WTC11 (cell line): ENCODE results near the gene GOLGA6L10.
"Not testable (repeated sequence)": the region's sequence is repeated elsewhere in the genome, so short reads cannot be mapped to it uniquely, and the experiment has no call there.

Source experiments
- ATF1 ChIP-seq: sonication (generic); formaldehyde crosslinking; IDR thresholded peaks from 2 replicates; pipeline ENCODE4 v1.8.1; 2023; ENCODE audit warnings: mild to moderate bottlenecking, moderate library complexity, missing genetic modification reagents
- CREM ChIP-seq: sonication (generic); formaldehyde crosslinking; IDR thresholded peaks from 2 replicates; pipeline ENCODE4 v1.8.1; 2022; ENCODE audit warnings: mild to moderate bottlenecking, missing genetic modification reagents, moderate library complexity
- ELF4 ChIP-seq: sonication (generic); formaldehyde crosslinking; IDR thresholded peaks from 2 replicates; pipeline ENCODE4 v1.8.1; 2022; ENCODE audit warnings: low read depth, mild to moderate bottlenecking, moderate library complexity, missing genetic modification reagents
- FOXJ3 ChIP-seq: sonication (generic); formaldehyde crosslinking; IDR thresholded peaks from 2 replicates; pipeline ENCODE4 v1.9.0; 2021; ENCODE audit warnings: missing genetic modification reagents, mild to moderate bottlenecking, borderline replicate concordance
- NR2C2 ChIP-seq: sonication (generic); formaldehyde crosslinking; IDR thresholded peaks from 2 replicates; pipeline ENCODE4 v1.8.0; 2022; ENCODE audit warnings: mild to moderate bottlenecking, missing genetic modification reagents
- NR3C1 ChIP-seq: sonication (generic); formaldehyde crosslinking; conservative IDR thresholded peaks from 2 replicates; pipeline ENCODE4 v1.8.1; 2023; ENCODE audit warnings: low read depth, mild to moderate bottlenecking, missing genetic modification reagents
- TF ChIP-seq, protein P1 (sequence below): sonication (generic); formaldehyde crosslinking; IDR thresholded peaks from 2 replicates; pipeline ENCODE4 v1.8.1; 2023; ENCODE audit warnings: mild to moderate bottlenecking, missing genetic modification reagents, borderline replicate concordance
- TF ChIP-seq, protein P2 (sequence below): sonication (generic); formaldehyde crosslinking; IDR thresholded peaks from 2 replicates; pipeline ENCODE4 v1.8.0; 2022; ENCODE audit warnings: mild to moderate bottlenecking, missing genetic modification reagents
- TF ChIP-seq, protein P3 (sequence below): fragments of 200-600 bp; IDR thresholded peaks from 2 replicates; pipeline ENCODE4 v1.8.0; 2022; ENCODE audit warnings: antibody characterized with exemption
- TF ChIP-seq, protein P4 (sequence below): sonication (generic); formaldehyde crosslinking; IDR thresholded peaks from 2 replicates; pipeline ENCODE4 v1.8.0; 2022; ENCODE audit warnings: mild to moderate bottlenecking, missing genetic modification reagents
- TF ChIP-seq, protein P5 (sequence below): sonication (generic); formaldehyde crosslinking; IDR thresholded peaks from 2 replicates; pipeline ENCODE4 v1.8.1; 2023; ENCODE audit warnings: mild to moderate bottlenecking, missing genetic modification reagents

DNA sequence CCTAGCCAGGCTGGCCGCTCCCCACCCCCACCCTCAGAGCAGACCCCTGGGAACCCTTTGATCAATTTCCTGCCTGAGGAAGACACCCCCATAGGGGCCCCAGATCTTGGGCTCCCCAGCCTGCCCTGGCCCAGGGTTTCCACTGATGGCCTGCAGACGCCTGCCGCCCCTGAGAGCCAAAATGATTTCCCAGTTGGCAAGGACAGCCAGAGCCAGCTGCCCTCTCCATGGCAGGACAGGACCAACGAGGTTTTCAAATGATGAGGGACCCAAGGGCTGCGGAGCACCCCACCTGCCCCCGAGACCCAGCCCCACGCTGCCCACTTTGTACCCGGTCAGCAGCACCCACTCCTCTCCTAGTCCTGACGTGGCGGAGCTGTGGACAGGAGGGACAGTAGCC lies 21.9 kb downstream of the GOLGA6L10 start:
- TF ChIP-seq, protein P1, sequence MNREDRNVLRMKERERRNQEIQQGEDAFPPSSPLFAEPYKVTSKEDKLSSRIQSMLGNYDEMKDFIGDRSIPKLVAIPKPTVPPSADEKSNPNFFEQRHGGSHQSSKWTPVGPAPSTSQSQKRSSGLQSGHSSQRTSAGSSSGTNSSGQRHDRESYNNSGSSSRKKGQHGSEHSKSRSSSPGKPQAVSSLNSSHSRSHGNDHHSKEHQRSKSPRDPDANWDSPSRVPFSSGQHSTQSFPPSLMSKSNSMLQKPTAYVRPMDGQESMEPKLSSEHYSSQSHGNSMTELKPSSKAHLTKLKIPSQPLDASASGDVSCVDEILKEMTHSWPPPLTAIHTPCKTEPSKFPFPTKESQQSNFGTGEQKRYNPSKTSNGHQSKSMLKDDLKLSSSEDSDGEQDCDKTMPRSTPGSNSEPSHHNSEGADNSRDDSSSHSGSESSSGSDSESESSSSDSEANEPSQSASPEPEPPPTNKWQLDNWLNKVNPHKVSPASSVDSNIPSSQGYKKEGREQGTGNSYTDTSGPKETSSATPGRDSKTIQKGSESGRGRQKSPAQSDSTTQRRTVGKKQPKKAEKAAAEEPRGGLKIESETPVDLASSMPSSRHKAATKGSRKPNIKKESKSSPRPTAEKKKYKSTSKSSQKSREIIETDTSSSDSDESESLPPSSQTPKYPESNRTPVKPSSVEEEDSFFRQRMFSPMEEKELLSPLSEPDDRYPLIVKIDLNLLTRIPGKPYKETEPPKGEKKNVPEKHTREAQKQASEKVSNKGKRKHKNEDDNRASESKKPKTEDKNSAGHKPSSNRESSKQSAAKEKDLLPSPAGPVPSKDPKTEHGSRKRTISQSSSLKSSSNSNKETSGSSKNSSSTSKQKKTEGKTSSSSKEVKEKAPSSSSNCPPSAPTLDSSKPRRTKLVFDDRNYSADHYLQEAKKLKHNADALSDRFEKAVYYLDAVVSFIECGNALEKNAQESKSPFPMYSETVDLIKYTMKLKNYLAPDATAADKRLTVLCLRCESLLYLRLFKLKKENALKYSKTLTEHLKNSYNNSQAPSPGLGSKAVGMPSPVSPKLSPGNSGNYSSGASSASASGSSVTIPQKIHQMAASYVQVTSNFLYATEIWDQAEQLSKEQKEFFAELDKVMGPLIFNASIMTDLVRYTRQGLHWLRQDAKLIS (CRISPR knock-in tag) = not testable (repeated sequence)
- TF ChIP-seq NR2C2 (CRISPR knock-in tag); ELF4 (CRISPR knock-in tag); CREM (CRISPR knock-in tag); NR3C1; ATF1; FOXJ3 (CRISPR knock-in tag): not testable (repeated sequence)
- TF ChIP-seq, protein P2, sequence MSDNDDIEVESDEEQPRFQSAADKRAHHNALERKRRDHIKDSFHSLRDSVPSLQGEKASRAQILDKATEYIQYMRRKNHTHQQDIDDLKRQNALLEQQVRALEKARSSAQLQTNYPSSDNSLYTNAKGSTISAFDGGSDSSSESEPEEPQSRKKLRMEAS (CRISPR knock-in tag) = not testable (repeated sequence)
- TF ChIP-seq, protein P3, sequence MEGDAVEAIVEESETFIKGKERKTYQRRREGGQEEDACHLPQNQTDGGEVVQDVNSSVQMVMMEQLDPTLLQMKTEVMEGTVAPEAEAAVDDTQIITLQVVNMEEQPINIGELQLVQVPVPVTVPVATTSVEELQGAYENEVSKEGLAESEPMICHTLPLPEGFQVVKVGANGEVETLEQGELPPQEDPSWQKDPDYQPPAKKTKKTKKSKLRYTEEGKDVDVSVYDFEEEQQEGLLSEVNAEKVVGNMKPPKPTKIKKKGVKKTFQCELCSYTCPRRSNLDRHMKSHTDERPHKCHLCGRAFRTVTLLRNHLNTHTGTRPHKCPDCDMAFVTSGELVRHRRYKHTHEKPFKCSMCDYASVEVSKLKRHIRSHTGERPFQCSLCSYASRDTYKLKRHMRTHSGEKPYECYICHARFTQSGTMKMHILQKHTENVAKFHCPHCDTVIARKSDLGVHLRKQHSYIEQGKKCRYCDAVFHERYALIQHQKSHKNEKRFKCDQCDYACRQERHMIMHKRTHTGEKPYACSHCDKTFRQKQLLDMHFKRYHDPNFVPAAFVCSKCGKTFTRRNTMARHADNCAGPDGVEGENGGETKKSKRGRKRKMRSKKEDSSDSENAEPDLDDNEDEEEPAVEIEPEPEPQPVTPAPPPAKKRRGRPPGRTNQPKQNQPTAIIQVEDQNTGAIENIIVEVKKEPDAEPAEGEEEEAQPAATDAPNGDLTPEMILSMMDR = not testable (repeated sequence)
- TF ChIP-seq, protein P4, sequence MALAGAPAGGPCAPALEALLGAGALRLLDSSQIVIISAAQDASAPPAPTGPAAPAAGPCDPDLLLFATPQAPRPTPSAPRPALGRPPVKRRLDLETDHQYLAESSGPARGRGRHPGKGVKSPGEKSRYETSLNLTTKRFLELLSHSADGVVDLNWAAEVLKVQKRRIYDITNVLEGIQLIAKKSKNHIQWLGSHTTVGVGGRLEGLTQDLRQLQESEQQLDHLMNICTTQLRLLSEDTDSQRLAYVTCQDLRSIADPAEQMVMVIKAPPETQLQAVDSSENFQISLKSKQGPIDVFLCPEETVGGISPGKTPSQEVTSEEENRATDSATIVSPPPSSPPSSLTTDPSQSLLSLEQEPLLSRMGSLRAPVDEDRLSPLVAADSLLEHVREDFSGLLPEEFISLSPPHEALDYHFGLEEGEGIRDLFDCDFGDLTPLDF = not testable (repeated sequence)
- TF ChIP-seq, protein P5, sequence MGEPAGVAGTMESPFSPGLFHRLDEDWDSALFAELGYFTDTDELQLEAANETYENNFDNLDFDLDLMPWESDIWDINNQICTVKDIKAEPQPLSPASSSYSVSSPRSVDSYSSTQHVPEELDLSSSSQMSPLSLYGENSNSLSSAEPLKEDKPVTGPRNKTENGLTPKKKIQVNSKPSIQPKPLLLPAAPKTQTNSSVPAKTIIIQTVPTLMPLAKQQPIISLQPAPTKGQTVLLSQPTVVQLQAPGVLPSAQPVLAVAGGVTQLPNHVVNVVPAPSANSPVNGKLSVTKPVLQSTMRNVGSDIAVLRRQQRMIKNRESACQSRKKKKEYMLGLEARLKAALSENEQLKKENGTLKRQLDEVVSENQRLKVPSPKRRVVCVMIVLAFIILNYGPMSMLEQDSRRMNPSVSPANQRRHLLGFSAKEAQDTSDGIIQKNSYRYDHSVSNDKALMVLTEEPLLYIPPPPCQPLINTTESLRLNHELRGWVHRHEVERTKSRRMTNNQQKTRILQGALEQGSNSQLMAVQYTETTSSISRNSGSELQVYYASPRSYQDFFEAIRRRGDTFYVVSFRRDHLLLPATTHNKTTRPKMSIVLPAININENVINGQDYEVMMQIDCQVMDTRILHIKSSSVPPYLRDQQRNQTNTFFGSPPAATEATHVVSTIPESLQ (CRISPR knock-in tag) = not testable (repeated sequence)
